Posterior vena cava (tissue), 2 donors: Measurements from ENCODE around the gene PQBP1. TPM values are rescaled to one million over a fixed set of nuclear protein-coding genes. Genes with fewer than 3 reads are reported as not detected.
A peak's percentile ranks its signal among the peaks of the same experiment; 100 is the strongest.

Experiments
- DNase-seq: peaks from one replicate; pipeline ENCODE4 v3.0.0-alpha.2; 2020; ENCODE audit warnings: low spot score
- intact Hi-C, 2 donors: fragments of 100-400 bp; cut with DNase I; formaldehyde crosslinking; loops; one replicate each; pipeline versions ENCODE4 v1.14.1 to v1.14.2; 2022 to 2023
- total RNA-seq, 2 donors: library from RNA; stranded (reverse); fragmentation: NEBNext Ultra II Directional; extraction: Animal tissue kit (Norgen Biotek cat#: 25700); gene quantifications; one replicate each; pipeline ENCODE4 v1.2.1, GENCODE V29; 2021
- donor health status: DM: yes; HTN: yes; CAD: no.
- donor health status: DM: yes; HTN: yes; CAD: no.

The PQBP1 gene
- total RNA-seq, 2 donors from 2014 or later = 43.2 to 48.9 TPM

GRCh38 chrX:48896611-48897011 lies 1.1 kb upstream of the PQBP1 start:
- intact Hi-C loops = no loop called here
- peak; percentile 61 for DNase-seq

GRCh38 chrX:48897157-48897624 lies 539 bp upstream of the PQBP1 start:
- DNase-seq = peak; percentile 91
- intact Hi-C loops = no loop called here

- no peak for DNase-seq
- intact Hi-C loops = no loop called here
Observed at GRCh38 chrX:48899078-48899410, 1.3 kb downstream of the PQBP1 start.

GRCh38 chrX:48901069-48901468 lies 3.3 kb downstream of the PQBP1 start:
- intact Hi-C loops = no loop called here
- DNase-seq = no peak

GRCh38 chrX:48902135-48902534 lies 4.4 kb downstream of the PQBP1 start:
- no peak for DNase-seq
- intact Hi-C loops = no loop called here

- no peak for DNase-seq
- intact Hi-C loops = no loop called here
Observed at GRCh38 chrX:48902776-48903175, 5.0 kb downstream of the PQBP1 start.

- no peak for DNase-seq
- intact Hi-C loops = no loop called here
Observed at GRCh38 chrX:48903290-48903689, 5.6 kb downstream of the PQBP1 start.

GRCh38 chrX:48904180-48904579 lies 6.5 kb downstream of the PQBP1 start:
- DNase-seq = no peak
- intact Hi-C loops = no loop called here

- intact Hi-C loops = no loop called here
- DNase-seq = no peak
Observed at GRCh38 chrX:48904626-48905025, 6.9 kb downstream of the PQBP1 start.

GRCh38 chrX:48905090-48905790 lies 7.5 kb downstream of the PQBP1 start:
- intact Hi-C loops = no loop called here
- DNase-seq = no peak

- DNase-seq = no peak
- intact Hi-C loops = no loop called here
Observed at GRCh38 chrX:48908600-48908999, 10.9 kb downstream of the PQBP1 start.

- intact Hi-C loops = loop anchor here in 1 of 2 donors (10.0 kb wide), 1 partner anchor 65 kb away; the partner anchor contains the start of gene KCND1
- DNase-seq = no peak
Observed at GRCh38 chrX:48909703-48910294, 12.1 kb downstream of the PQBP1 start.

- no peak for DNase-seq
- intact Hi-C loops = loop anchor here in 1 of 2 donors (10.0 kb wide), 1 partner anchor 64 kb away; the partner anchor contains the start of gene KCND1
Observed at GRCh38 chrX:48910926-48911411, 13.2 kb downstream of the PQBP1 start.

- DNase-seq = peak; percentile 93
- intact Hi-C loops = loop anchor here in 1 of 2 donors (10.0 kb wide), 1 partner anchor 63 kb away; the partner anchor contains the start of gene KCND1
Observed at GRCh38 chrX:48911412-48912182, 13.9 kb downstream of the PQBP1 start, which contains the start of gene SLC35A2. TSS of gene SLC35A2 (minus strand) at chrX:48911646. CDS start at chrX:48911636, 10 bp downstream.

GRCh38 chrX:48913605-48914366 lies 16.1 kb downstream of the PQBP1 start:
- no peak for DNase-seq
- intact Hi-C loops = loop anchor here in 1 of 2 donors (10.0 kb wide), 1 partner anchor 61 kb away; the partner anchor contains the start of gene KCND1

GRCh38 chrX:48914593-48915493 lies 17.1 kb downstream of the PQBP1 start:
- no peak for DNase-seq
- intact Hi-C loops = loop anchor here in 1 of 2 donors (10.0 kb wide), 1 partner anchor 60 kb away; the partner anchor contains the start of gene KCND1

- intact Hi-C loops = loop anchor here in 1 of 2 donors (10.0 kb wide), 1 partner anchor 57 kb away; the partner anchor contains the start of gene KCND1
Observed at GRCh38 chrX:48917139-48918001, 19.6 kb downstream of the PQBP1 start.

More at GRCh38 chrX:48917139-48918001, 19.6 kb downstream of the PQBP1 start:
- peak; percentile 96 for DNase-seq
